Measurements from ENCODE around the gene IL4R.

The IL4R gene

GRCh38 chr16:27365142-27366089, 51.6 kb downstream of the IL4R start:
- Histone ChIP-seq H3K4me1 (ENCODE audit: insufficient read depth, low read length, poor library complexity, severe bottlenecking) (peaks cover 14% of the 10 kb centered on the region), H4K20me1 (ENCODE audit: insufficient read depth, low read length, poor library complexity, severe bottlenecking) (no peaks in the 10 kb centered on the region), H3K4me3 (ENCODE audit: low read length, poor library complexity, severe bottlenecking) (no peak overlapping the region), H2AFZ (ENCODE audit: low read length) (no peak overlapping the region), H3F3A (ENCODE audit: low read depth) (peaks cover 12% of the 10 kb centered on the region), H3K9me3 (ENCODE audit: insufficient read depth, low read depth, low read length) (peaks cover 3% of the 10 kb centered on the region; the same call in 1 of the 2 replicates), H3K9ac (ENCODE audit: low read depth, low read length, poor library complexity, severe bottlenecking) (no peak overlapping the region), H3K4me2 (ENCODE audit: low read depth, low read length, poor library complexity, severe bottlenecking) (no peak overlapping the region), H3K79me2 (ENCODE audit: insufficient read depth, low read length) (no peaks in the 10 kb centered on the region), H3K9me2 (replicated peaks; ENCODE audit: low read depth, low read length) (no peaks in the 10 kb centered on the region), H3K36me3 (ENCODE audit: insufficient read depth, low read length) (no peaks in the 10 kb centered on the region; the same call in 1 of the 2 replicates), H3K27me3 (ENCODE audit: insufficient read depth, low read length, poor library complexity, severe bottlenecking) (no peaks in the 10 kb centered on the region)
- TF ChIP-seq, protein P1, sequence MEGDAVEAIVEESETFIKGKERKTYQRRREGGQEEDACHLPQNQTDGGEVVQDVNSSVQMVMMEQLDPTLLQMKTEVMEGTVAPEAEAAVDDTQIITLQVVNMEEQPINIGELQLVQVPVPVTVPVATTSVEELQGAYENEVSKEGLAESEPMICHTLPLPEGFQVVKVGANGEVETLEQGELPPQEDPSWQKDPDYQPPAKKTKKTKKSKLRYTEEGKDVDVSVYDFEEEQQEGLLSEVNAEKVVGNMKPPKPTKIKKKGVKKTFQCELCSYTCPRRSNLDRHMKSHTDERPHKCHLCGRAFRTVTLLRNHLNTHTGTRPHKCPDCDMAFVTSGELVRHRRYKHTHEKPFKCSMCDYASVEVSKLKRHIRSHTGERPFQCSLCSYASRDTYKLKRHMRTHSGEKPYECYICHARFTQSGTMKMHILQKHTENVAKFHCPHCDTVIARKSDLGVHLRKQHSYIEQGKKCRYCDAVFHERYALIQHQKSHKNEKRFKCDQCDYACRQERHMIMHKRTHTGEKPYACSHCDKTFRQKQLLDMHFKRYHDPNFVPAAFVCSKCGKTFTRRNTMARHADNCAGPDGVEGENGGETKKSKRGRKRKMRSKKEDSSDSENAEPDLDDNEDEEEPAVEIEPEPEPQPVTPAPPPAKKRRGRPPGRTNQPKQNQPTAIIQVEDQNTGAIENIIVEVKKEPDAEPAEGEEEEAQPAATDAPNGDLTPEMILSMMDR (conservative IDR thresholded peaks at IDR 0.05; ENCODE audit: low read length) = no peak
- no peak for TF ChIP-seq EZH2phosphoT487 (IDR thresholded peaks at IDR 0.05; ENCODE audit: borderline replicate concordance)

DNA sequence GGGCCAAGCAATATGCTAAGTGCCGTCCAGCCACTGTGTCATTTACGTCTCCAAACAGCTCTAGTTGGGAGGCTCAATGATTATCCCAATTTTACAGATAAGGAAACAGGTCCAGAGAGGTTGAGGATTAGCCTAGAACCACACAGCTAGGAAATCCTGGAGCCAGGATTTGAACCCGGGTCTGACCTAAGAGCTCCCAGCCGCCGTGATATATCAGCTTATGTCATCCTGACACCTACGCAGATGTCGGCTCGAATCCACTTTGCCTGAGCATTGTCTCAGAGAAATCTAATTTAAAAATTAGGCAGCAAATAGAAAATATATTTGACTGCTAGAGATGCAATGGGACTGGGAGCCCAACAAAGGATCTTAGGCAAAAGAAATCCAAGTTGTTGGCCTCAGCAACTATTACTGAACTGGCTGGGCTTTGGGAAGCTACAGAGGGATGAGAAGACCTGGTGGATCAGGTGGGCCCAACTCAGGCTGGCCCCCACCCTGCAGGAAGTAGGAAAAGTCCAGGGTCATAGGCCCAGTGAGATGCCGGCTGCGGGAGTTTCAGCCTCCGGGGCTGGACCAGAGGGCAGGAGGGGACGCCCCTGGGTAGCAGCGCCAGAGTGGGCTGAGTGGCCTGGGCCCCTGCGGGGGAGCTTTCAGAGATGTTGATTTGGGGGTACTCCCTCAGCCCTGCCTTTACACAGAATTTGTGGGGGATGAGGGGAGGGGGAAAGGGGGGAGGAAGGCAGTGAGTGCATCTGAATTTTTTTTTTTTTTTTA, 53.1 kb downstream of the IL4R start:
- Histone ChIP-seq H3K79me2 (ENCODE audit: insufficient read depth, low read length) (no peaks in the 10 kb centered on the region), H3K4me2 (ENCODE audit: low read depth, low read length, poor library complexity, severe bottlenecking) (peak overlapping the region; percentile 88), H3K27me3 (ENCODE audit: insufficient read depth, low read length, poor library complexity, severe bottlenecking) (no peaks in the 10 kb centered on the region), H3K36me3 (ENCODE audit: insufficient read depth, low read length) (no peaks in the 10 kb centered on the region; the same call in 1 of the 2 replicates), H3K4me3 (ENCODE audit: low read length, poor library complexity, severe bottlenecking) (peak overlapping the region; percentile 65), H3K9me3 (ENCODE audit: insufficient read depth, low read depth, low read length) (peaks cover 3% of the 10 kb centered on the region; the same call in 1 of the 2 replicates), H2AFZ (ENCODE audit: low read length) (peak overlapping the region; percentile 14; the same call in 1 of the 2 replicates), H3F3A (ENCODE audit: low read depth) (peaks cover 12% of the 10 kb centered on the region), H3K9ac (ENCODE audit: low read depth, low read length, poor library complexity, severe bottlenecking) (peak overlapping the region; percentile 80), H3K9me2 (replicated peaks; ENCODE audit: low read depth, low read length) (no peaks in the 10 kb centered on the region), H3K4me1 (ENCODE audit: insufficient read depth, low read length, poor library complexity, severe bottlenecking) (peaks cover 14% of the 10 kb centered on the region), H4K20me1 (ENCODE audit: insufficient read depth, low read length, poor library complexity, severe bottlenecking) (no peaks in the 10 kb centered on the region)
- TF ChIP-seq, protein P1 (conservative IDR thresholded peaks at IDR 0.05; ENCODE audit: low read length) = no peak
- no peak for TF ChIP-seq EZH2phosphoT487 (IDR thresholded peaks at IDR 0.05; ENCODE audit: borderline replicate concordance)

GRCh38 chr16:27367461-27368357, 53.9 kb downstream of the IL4R start:
- no peaks in the 10 kb centered on the region; the same call in 1 of the 2 replicates for H3K36me3 ChIP-seq (ENCODE audit: insufficient read depth, low read length)
- peak overlapping the region; percentile 88 for H3K4me2 ChIP-seq (ENCODE audit: low read depth, low read length, poor library complexity, severe bottlenecking)
- no peaks in the 10 kb centered on the region for H4K20me1 ChIP-seq (ENCODE audit: insufficient read depth, low read length, poor library complexity, severe bottlenecking)
- no peaks in the 10 kb centered on the region for H3K9me2 ChIP-seq (replicated peaks; ENCODE audit: low read depth, low read length)
- H3K4me1 ChIP-seq (ENCODE audit: insufficient read depth, low read length, poor library complexity, severe bottlenecking) = peaks cover 22% of the 10 kb centered on the region
- no peaks in the 10 kb centered on the region for H3K27me3 ChIP-seq (ENCODE audit: insufficient read depth, low read length, poor library complexity, severe bottlenecking)
- peak overlapping the region; percentile 80 for H3K9ac ChIP-seq (ENCODE audit: low read depth, low read length, poor library complexity, severe bottlenecking)
- peak overlapping the region; percentile 65 for H3K4me3 ChIP-seq (ENCODE audit: low read length, poor library complexity, severe bottlenecking)
- TF ChIP-seq, protein P1 (conservative IDR thresholded peaks at IDR 0.05; ENCODE audit: low read length) = peak; percentile 77
- no peak for TF ChIP-seq EZH2phosphoT487 (IDR thresholded peaks at IDR 0.05; ENCODE audit: borderline replicate concordance)
- H3K9me3 ChIP-seq (ENCODE audit: insufficient read depth, low read depth, low read length) = peaks cover 3% of the 10 kb centered on the region; the same call in 1 of the 2 replicates
- peak overlapping the region; percentile 54; the same call in 1 of the 2 replicates for H2AFZ ChIP-seq (ENCODE audit: low read length)
- H3K79me2 ChIP-seq (ENCODE audit: insufficient read depth, low read length) = no peaks in the 10 kb centered on the region
- peaks cover 12% of the 10 kb centered on the region for H3F3A ChIP-seq (ENCODE audit: low read depth)

All from Loucy (cell line).